HEK293T (cell line): ENCODE data around the gene DCAF12.

ENCODE experiments used
- BHLHE40 ChIP-seq: fragments of 450-650 bp; IDR thresholded peaks from 2 replicates; pipeline ENCODE4 v1.6.1; 2016; ENCODE audit warnings: mild to moderate bottlenecking, moderate library complexity, borderline replicate concordance
- LEF1 ChIP-seq: fragments of 450-650 bp; IDR thresholded peaks from 2 replicates; pipeline ENCODE4 v1.6.1; 2017; ENCODE audit warnings: mild to moderate bottlenecking, borderline replicate concordance

DNA sequence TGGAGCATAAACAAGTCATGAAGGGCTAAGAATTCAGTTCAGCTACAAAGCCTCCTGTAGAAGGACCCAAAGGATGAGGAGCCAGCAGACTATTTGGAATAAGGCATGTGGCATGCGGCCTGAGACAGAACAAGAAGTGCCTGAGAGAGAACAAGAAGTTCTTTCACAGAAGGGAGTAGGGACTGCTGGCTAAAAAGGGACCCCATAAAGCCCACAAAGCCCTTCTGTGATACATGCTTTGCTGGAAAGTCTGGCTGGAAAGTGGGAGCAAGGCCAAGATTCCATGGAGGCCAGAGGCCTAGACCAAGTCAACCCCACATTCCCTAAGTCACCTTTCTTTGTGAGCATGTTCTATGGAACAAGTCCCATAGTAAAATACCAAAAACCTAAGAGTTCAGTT, 41.9 kb downstream of the DCAF12 start:
- TF ChIP-seq BHLHE40 = no peak
- no peak for TF ChIP-seq LEF1
